ENCODE measurements around the gene DDX21.
"Not testable (repeated sequence)": the region's sequence is repeated elsewhere in the genome, so short reads cannot be mapped to it uniquely, and the experiment has no call there.

DDX21 gene

GRCh38 chr10:68973975-68974374 lies 18.0 kb downstream of the DDX21 start:
- Histone ChIP-seq H3K27ac (ENCODE audit: low read depth, low read length) (no peak overlapping the region), H3K4me1 (ENCODE audit: control insufficient read depth, low read depth, low read length) (no peaks in the 10 kb centered on the region), H4K5ac (ENCODE audit: low read length) (no peak overlapping the region), H2BK15ac (replicated peaks; ENCODE audit: low read depth) (no peak overlapping the region), H2BK120ac (ENCODE audit: low read depth, low read length) (no peak overlapping the region), H3K23ac (ENCODE audit: low read length) (no peak overlapping the region), H2BK5ac (ENCODE audit: low read length) (no peak overlapping the region), H3K4me3 (ENCODE audit: low read length) (no peak overlapping the region), H3K4me2 (ENCODE audit: low read length) (no peak overlapping the region), H3K79me1 (ENCODE audit: low read length) (peaks cover 8% of the 10 kb centered on the region), H4K8ac (ENCODE audit: low read depth, low read length) (no peak overlapping the region), H3K18ac (ENCODE audit: low read length) (no peak overlapping the region), H3K36me3 (ENCODE audit: control insufficient read depth, insufficient read depth, low read length) (peaks cover 36% of the 10 kb centered on the region), H2AK5ac (ENCODE audit: low read length) (no peak overlapping the region), H3K56ac (ENCODE audit: low read length) (no peak overlapping the region), H3K9ac (ENCODE audit: low read length) (no peak overlapping the region), H3K27me3 (ENCODE audit: insufficient read depth, low read length, poor library complexity) (no peaks in the 10 kb centered on the region), H3K79me2 (ENCODE audit: control insufficient read depth, insufficient read depth, low read length) (peaks cover 6% of the 10 kb centered on the region), H3K4ac (ENCODE audit: low read depth, low read length) (no peak overlapping the region)
- no peak for DNase-seq
- no CpG with 5 or more reads among the region's 5 CpGs for WGBS (ENCODE audit: extremely low coverage, insufficient coverage, low lambda C conversion rate)

GRCh38 chr10:68975936-68976473 lies 20.0 kb downstream of the DDX21 start:
- H2BK15ac ChIP-seq (replicated peaks; ENCODE audit: low read depth); H2AK5ac ChIP-seq (ENCODE audit: low read length); H2BK120ac ChIP-seq (ENCODE audit: low read depth, low read length); H3K56ac ChIP-seq (ENCODE audit: low read length); H3K23ac ChIP-seq (ENCODE audit: low read length); H4K5ac ChIP-seq (ENCODE audit: low read length); H3K9ac ChIP-seq (ENCODE audit: low read length); H3K18ac ChIP-seq (ENCODE audit: low read length); H3K27me3 ChIP-seq (ENCODE audit: insufficient read depth, low read length, poor library complexity); H3K27ac ChIP-seq (ENCODE audit: low read depth, low read length); H2BK5ac ChIP-seq (ENCODE audit: low read length); H3K4me1 ChIP-seq (ENCODE audit: control insufficient read depth, low read depth, low read length); H3K4me3 ChIP-seq (ENCODE audit: low read length); H3K4me2 ChIP-seq (ENCODE audit: low read length); H3K4ac ChIP-seq (ENCODE audit: low read depth, low read length); H3K79me1 ChIP-seq (ENCODE audit: low read length); DNase-seq; H4K8ac ChIP-seq (ENCODE audit: low read depth, low read length); H3K79me2 ChIP-seq (ENCODE audit: control insufficient read depth, insufficient read depth, low read length): not testable (repeated sequence)
- H3K36me3 ChIP-seq (ENCODE audit: control insufficient read depth, insufficient read depth, low read length): peaks cover 33% of the 10 kb centered on the region
- WGBS (ENCODE audit: extremely low coverage, insufficient coverage, low lambda C conversion rate): no CpG with 5 or more reads among the region's 5 CpGs

GRCh38 chr10:68979738-68980137 lies 23.8 kb downstream of the DDX21 start:
- H3K27me3 ChIP-seq (ENCODE audit: insufficient read depth, low read length, poor library complexity); H2BK15ac ChIP-seq (replicated peaks; ENCODE audit: low read depth); H3K4me2 ChIP-seq (ENCODE audit: low read length); H4K5ac ChIP-seq (ENCODE audit: low read length); DNase-seq; H3K27ac ChIP-seq (ENCODE audit: low read depth, low read length); H3K4me3 ChIP-seq (ENCODE audit: low read length); H4K8ac ChIP-seq (ENCODE audit: low read depth, low read length); H3K9ac ChIP-seq (ENCODE audit: low read length); H2AK5ac ChIP-seq (ENCODE audit: low read length); H3K18ac ChIP-seq (ENCODE audit: low read length); H3K79me2 ChIP-seq (ENCODE audit: control insufficient read depth, insufficient read depth, low read length); H2BK5ac ChIP-seq (ENCODE audit: low read length); H2BK120ac ChIP-seq (ENCODE audit: low read depth, low read length); H3K4ac ChIP-seq (ENCODE audit: low read depth, low read length); H3K56ac ChIP-seq (ENCODE audit: low read length); H3K23ac ChIP-seq (ENCODE audit: low read length); H3K4me1 ChIP-seq (ENCODE audit: control insufficient read depth, low read depth, low read length); H3K79me1 ChIP-seq (ENCODE audit: low read length): not testable (repeated sequence)
- H3K36me3 ChIP-seq (ENCODE audit: control insufficient read depth, insufficient read depth, low read length): peaks cover 22% of the 10 kb centered on the region
- no CpG with 5 or more reads among the region's 6 CpGs for WGBS (ENCODE audit: extremely low coverage, insufficient coverage, low lambda C conversion rate)

- Histone ChIP-seq H3K27ac (ENCODE audit: low read depth, low read length) (no peak overlapping the region), H4K8ac (ENCODE audit: low read depth, low read length) (no peak overlapping the region), H2BK120ac (ENCODE audit: low read depth, low read length) (no peak overlapping the region), H3K4me3 (ENCODE audit: low read length) (no peak overlapping the region), H4K5ac (ENCODE audit: low read length) (no peak overlapping the region), H3K18ac (ENCODE audit: low read length) (no peak overlapping the region), H3K79me2 (ENCODE audit: control insufficient read depth, insufficient read depth, low read length) (no peaks in the 10 kb centered on the region), H2BK15ac (replicated peaks; ENCODE audit: low read depth) (no peak overlapping the region), H3K9ac (ENCODE audit: low read length) (no peak overlapping the region), H2BK5ac (ENCODE audit: low read length) (no peak overlapping the region), H3K4me2 (ENCODE audit: low read length) (no peak overlapping the region), H3K36me3 (ENCODE audit: control insufficient read depth, insufficient read depth, low read length) (peaks cover 18% of the 10 kb centered on the region), H3K56ac (ENCODE audit: low read length) (no peak overlapping the region), H3K27me3 (ENCODE audit: insufficient read depth, low read length, poor library complexity) (no peaks in the 10 kb centered on the region), H3K4me1 (ENCODE audit: control insufficient read depth, low read depth, low read length) (no peaks in the 10 kb centered on the region), H3K23ac (ENCODE audit: low read length) (no peak overlapping the region), H3K4ac (ENCODE audit: low read depth, low read length) (no peak overlapping the region), H3K79me1 (ENCODE audit: low read length) (no peaks in the 10 kb centered on the region), H2AK5ac (ENCODE audit: low read length) (no peak overlapping the region)
- no CpG with 5 or more reads among the region's 1 CpG for WGBS (ENCODE audit: extremely low coverage, insufficient coverage, low lambda C conversion rate)
- DNase-seq: peak; percentile 22
Measured at GRCh38 chr10:68981074-68981473, 25.1 kb downstream of the DDX21 start.

- H3K9ac ChIP-seq (ENCODE audit: low read length): no peak overlapping the region
- H3K27ac ChIP-seq (ENCODE audit: low read depth, low read length): no peak overlapping the region
- H4K5ac ChIP-seq (ENCODE audit: low read length): no peak overlapping the region
- DNase-seq: no peak
- no peaks in the 10 kb centered on the region for H3K27me3 ChIP-seq (ENCODE audit: insufficient read depth, low read length, poor library complexity)
- no peak overlapping the region for H3K4ac ChIP-seq (ENCODE audit: low read depth, low read length)
- no CpG with 5 or more reads among the region's 11 CpGs for WGBS (ENCODE audit: extremely low coverage, insufficient coverage, low lambda C conversion rate)
- H3K4me3 ChIP-seq (ENCODE audit: low read length): no peak overlapping the region
- H3K4me2 ChIP-seq (ENCODE audit: low read length): no peak overlapping the region
- H3K4me1 ChIP-seq (ENCODE audit: control insufficient read depth, low read depth, low read length): no peaks in the 10 kb centered on the region
- no peak overlapping the region for H2BK15ac ChIP-seq (replicated peaks; ENCODE audit: low read depth)
- H3K56ac ChIP-seq (ENCODE audit: low read length): no peak overlapping the region
- no peak overlapping the region for H2AK5ac ChIP-seq (ENCODE audit: low read length)
- H2BK120ac ChIP-seq (ENCODE audit: low read depth, low read length): no peak overlapping the region
- no peak overlapping the region for H3K23ac ChIP-seq (ENCODE audit: low read length)
- H4K8ac ChIP-seq (ENCODE audit: low read depth, low read length): no peak overlapping the region
- H2BK5ac ChIP-seq (ENCODE audit: low read length): no peak overlapping the region
- no peaks in the 10 kb centered on the region for H3K79me1 ChIP-seq (ENCODE audit: low read length)
- peaks cover 17% of the 10 kb centered on the region for H3K36me3 ChIP-seq (ENCODE audit: control insufficient read depth, insufficient read depth, low read length)
- no peak overlapping the region for H3K18ac ChIP-seq (ENCODE audit: low read length)
- no peaks in the 10 kb centered on the region for H3K79me2 ChIP-seq (ENCODE audit: control insufficient read depth, insufficient read depth, low read length)
Measured at GRCh38 chr10:68982389-68982788, 26.4 kb downstream of the DDX21 start.

GRCh38 chr10:68987611-68988010 lies 31.6 kb downstream of the DDX21 start:
- H3K79me2 ChIP-seq (ENCODE audit: control insufficient read depth, insufficient read depth, low read length): peaks cover 32% of the 10 kb centered on the region
- H2BK120ac ChIP-seq (ENCODE audit: low read depth, low read length): no peak overlapping the region
- no CpG with 5 or more reads among the region's 3 CpGs for WGBS (ENCODE audit: extremely low coverage, insufficient coverage, low lambda C conversion rate)
- DNase-seq: no peak
- H3K27ac ChIP-seq (ENCODE audit: low read depth, low read length): no peak overlapping the region
- no peak overlapping the region for H2BK5ac ChIP-seq (ENCODE audit: low read length)
- H3K56ac ChIP-seq (ENCODE audit: low read length): no peak overlapping the region
- H2AK5ac ChIP-seq (ENCODE audit: low read length): no peak overlapping the region
- no peak overlapping the region for H3K4me2 ChIP-seq (ENCODE audit: low read length)
- no peak overlapping the region for H3K23ac ChIP-seq (ENCODE audit: low read length)
- no peak overlapping the region for H4K8ac ChIP-seq (ENCODE audit: low read depth, low read length)
- peaks cover 2% of the 10 kb centered on the region for H3K36me3 ChIP-seq (ENCODE audit: control insufficient read depth, insufficient read depth, low read length)
- H3K18ac ChIP-seq (ENCODE audit: low read length): no peak overlapping the region
- no peaks in the 10 kb centered on the region for H3K4me1 ChIP-seq (ENCODE audit: control insufficient read depth, low read depth, low read length)
- no peak overlapping the region for H3K9ac ChIP-seq (ENCODE audit: low read length)
- no peak overlapping the region for H4K5ac ChIP-seq (ENCODE audit: low read length)
- no peak overlapping the region for H2BK15ac ChIP-seq (replicated peaks; ENCODE audit: low read depth)
- H3K79me1 ChIP-seq (ENCODE audit: low read length): peaks cover 7% of the 10 kb centered on the region
- H3K27me3 ChIP-seq (ENCODE audit: insufficient read depth, low read length, poor library complexity): no peaks in the 10 kb centered on the region
- no peak overlapping the region for H3K4me3 ChIP-seq (ENCODE audit: low read length)
- no peak overlapping the region for H3K4ac ChIP-seq (ENCODE audit: low read depth, low read length)

All from mesendoderm (in vitro differentiated cells).